ENCODE measurements around the gene LDLRAP1. TPM values are rescaled to one million over a fixed set of nuclear protein-coding genes. Genes with fewer than 3 reads are reported as not detected.

Gene LDLRAP1
- total RNA-seq, 8 experiments from 2014 or later: 0.38 to 35.0 (median 4.5) TPM

DNA sequence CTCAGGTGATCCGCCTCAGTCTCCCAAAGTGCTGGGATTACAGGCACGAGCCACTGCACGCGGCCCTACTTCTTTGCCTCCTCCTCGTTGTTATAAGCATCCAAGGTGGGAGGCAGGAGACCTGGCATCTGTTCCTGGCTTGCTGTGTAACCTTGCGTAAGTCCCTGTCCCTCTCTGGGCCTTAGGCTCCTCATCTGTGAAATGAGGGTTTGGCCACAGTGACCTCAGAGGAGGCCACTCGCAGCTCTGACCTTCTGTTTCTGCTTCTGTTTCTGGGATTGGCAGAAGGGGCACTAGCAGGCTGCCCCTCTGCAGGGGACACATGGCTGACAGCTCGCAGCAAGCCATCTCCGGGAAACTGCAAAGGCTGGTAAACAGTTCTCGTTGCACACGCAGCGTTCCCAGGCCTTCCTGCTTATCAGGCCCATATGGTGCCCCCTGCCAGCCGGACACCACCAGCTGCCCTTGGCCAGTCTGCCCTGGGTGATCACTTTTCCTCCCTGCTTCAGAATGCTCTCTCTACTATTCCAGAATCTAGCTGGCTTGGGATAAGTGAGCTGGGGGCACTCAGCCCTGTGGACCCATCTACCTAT lies 2.6 kb upstream of the LDLRAP1 start:
- H3K27ac ChIP-seq: no peak overlapping the region
- in situ Hi-C loops (cut with MboI; ENCODE audit: low pct_unique_long_range_greater_than_20kb in 2 of 9, low sequenced_read_pairs in 9 of 9, unreplicated experiment in 9 of 9): no loop called here
- WGBS, 10 experiments: 70 to 100% (median 90%) methylated on average over 1 to 13 of the region's 13 CpGs; no CpG with 5 or more reads in 3 of the 10 experiments
- no peak overlapping the region for H3K4me3 ChIP-seq
- peaks cover 14 to 15% of the 10 kb centered on the region in 2 donors for H3K4me1 ChIP-seq (replicated peaks in 1 of 2)
- ATAC-seq (replicated peaks in 6 of 8): no peak

DNA sequence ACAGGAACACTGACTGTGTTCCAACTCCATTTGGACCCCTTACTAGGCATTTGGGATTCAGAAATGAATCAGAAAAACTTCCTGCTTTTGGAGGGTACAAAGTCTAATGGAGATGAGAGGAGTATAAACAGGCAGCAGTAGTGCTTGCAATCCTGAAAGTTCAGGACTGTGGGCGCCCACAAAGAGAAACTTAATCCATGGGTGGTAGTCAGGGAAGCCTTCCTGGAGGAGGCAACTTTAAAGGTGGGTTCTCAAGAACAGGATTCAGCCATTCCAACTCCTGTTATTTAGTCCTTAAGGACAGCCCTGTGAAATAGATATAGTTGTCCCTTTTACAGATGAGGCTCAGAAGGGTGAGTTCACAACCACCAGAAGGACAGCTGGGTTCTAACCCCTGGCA lies 2.0 kb upstream of the LDLRAP1 start:
- in situ Hi-C loops (cut with MboI; ENCODE audit: low pct_unique_long_range_greater_than_20kb in 2 of 9, low sequenced_read_pairs in 9 of 9, unreplicated experiment in 9 of 9): no loop called here
- Histone ChIP-seq H3K27ac (no peak overlapping the region), H3K4me3 (no peak overlapping the region), H3K4me1 (replicated peaks in 1 of 2) (peaks cover 14 to 15% of the 10 kb centered on the region in 2 donors)
- no peak for ATAC-seq (replicated peaks in 6 of 8)
- WGBS, 10 experiments: 17 to 67% (median 42%) methylated on average over 1 of the region's 1 CpG; no CpG with 5 or more reads in 6 of the 10 experiments

DNA sequence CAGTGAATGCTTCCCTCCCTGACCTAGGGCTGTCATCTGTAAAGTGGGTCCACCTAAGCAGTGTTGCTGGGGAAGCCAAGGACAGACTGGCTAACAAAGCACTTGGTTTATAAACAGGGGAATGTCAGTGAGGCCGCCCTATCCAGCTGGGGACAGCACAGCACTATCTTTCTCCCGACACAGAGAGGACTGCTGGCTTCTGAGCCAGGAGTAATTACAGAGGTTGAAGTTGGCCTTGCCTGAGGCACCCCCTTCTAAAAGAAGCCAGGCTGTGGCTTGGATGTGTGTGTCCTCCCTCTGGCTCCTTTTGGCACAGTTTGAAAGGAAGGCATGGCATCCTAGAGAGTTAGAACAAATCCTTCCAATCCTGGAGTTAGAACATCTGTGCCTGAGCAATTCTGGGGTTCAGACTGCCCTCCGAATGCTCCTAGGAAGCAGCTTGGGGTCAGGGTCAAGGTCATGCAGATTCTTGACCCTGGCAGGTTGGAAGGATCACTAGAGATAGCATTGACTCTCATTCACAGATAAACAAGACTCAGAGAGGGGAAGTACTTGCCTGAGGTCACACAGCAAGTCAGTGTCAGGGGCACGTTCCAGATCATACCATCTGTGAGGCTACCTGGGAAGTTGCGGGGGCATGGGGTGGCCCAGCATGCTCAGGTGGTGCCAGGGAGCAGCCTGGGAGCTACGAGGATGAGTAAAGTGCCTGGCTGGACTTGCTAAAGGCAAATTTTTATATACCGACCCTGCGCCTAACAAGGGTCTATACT lies 1.3 kb upstream of the LDLRAP1 start:
- in situ Hi-C loops (cut with MboI; ENCODE audit: low pct_unique_long_range_greater_than_20kb in 2 of 9, low sequenced_read_pairs in 9 of 9, unreplicated experiment in 9 of 9): no loop called here

DNA sequence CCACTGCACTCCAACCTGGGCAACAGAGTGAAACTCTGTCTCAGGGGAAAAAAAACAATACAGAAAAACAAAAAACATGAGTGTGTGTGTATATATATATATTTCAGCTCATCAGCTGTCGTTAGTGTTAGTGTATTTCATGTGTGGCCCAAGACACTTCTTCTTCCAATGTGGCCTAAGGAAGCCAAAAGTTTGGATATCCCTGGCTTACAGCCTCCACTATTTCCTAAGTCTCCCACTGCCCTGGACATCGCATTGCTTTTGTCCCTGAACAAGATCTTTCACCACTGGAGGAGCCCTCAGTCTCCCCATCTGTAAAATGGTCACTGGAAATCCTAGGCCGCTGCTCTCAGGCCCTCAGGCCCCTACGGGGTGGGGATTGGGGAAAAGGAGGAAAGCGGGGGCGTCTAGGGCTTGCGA lies 391 bp upstream of the LDLRAP1 start:
- Histone ChIP-seq H3K4me3 (peak overlapping the region; percentile 35 to 55 (median 43)), H3K4me1 (replicated peaks in 1 of 2) (peaks cover 4 to 5% of the 10 kb centered on the region in 2 donors), H3K27ac (no peak overlapping the region)
- in situ Hi-C loops (cut with MboI; ENCODE audit: low pct_unique_long_range_greater_than_20kb in 2 of 9, low sequenced_read_pairs in 9 of 9, unreplicated experiment in 9 of 9): no loop called here
- 24 to 88% (median 45%) methylated on average over 1 to 3 of the region's 7 CpGs; no CpG with 5 or more reads in 4 of the 10 experiments for WGBS, 10 experiments
- no peak for ATAC-seq (replicated peaks in 6 of 8)

More for the DNA sequence above, 1.3 kb upstream of the LDLRAP1 start:
- WGBS, 10 experiments: 57 to 100% (median 82%) methylated on average over 1 to 8 of the region's 8 CpGs; no CpG with 5 or more reads in 2 of the 10 experiments
- Histone ChIP-seq H3K4me1 (replicated peaks in 1 of 2) (peaks cover 12% of the 10 kb centered on the region in 2 donors), H3K4me3 (no peak overlapping the region), H3K27ac (no peak overlapping the region)
- no peak for ATAC-seq (replicated peaks in 6 of 8)

DNA sequence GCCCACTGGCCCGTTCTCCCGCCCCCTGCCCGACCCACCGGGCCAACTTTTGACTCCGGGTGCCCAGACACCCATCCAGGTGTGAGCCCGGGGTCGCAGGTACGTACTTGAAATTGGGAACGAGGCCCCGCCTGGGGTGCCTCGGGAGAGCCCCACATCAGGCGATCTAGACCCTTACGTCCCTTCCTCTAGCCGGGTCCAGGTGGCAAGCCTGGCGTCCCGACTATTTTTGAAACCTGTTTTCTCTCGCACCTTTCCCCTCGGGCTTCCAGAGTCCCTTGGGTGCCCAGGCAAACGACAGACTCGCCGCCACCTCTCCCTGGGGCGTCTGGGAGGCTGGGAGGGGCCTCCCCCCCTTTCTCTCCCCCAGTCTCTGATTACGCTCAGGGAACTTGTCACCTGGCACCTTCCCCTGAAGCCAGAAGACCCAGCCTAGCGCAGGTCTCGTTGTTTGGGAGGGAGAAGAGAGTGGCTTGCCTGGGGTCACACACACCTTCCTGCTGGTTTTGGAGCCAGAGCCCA lies 898 bp downstream of the LDLRAP1 start:
- H3K27ac ChIP-seq: no peak overlapping the region
- no peak for ATAC-seq (replicated peaks in 6 of 8)
- 0 to 51% (median 20%) methylated on average over 1 to 12 of the region's 25 CpGs; no CpG with 5 or more reads in 5 of the 10 experiments for WGBS, 10 experiments

DNA sequence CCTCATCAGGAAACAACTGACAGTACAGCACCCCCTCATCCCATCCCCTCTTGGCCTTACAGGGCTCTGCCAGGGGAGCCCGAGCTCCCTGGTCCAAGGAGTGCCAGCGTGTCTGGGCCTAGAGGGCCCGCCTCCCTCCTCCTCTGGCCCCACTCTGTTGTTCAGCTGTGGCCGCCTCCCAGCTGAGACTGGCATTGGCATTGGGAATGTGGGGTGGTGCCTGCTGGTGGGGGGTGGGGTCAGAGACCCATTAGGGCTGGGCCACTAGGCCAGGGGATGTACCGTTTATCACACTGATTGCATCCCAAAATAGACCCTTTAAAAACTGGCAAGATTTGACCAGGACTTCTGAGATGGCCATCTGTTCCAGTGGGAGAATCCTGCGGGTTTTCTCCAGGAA lies 1.4 kb downstream of the LDLRAP1 start:
- 20 to 100% (median 83%) methylated on average over 1 to 3 of the region's 6 CpGs; no CpG with 5 or more reads in 6 of the 10 experiments for WGBS, 10 experiments
- ATAC-seq (replicated peaks in 6 of 8): peak in 1 of 8 experiments; percentile 2
- in situ Hi-C loops (cut with MboI; ENCODE audit: low pct_unique_long_range_greater_than_20kb in 2 of 9, low sequenced_read_pairs in 9 of 9, unreplicated experiment in 9 of 9): no loop called here
- no peak overlapping the region for H3K27ac ChIP-seq
- peaks cover 8 to 14% of the 10 kb centered on the region in 2 donors for H3K4me1 ChIP-seq (replicated peaks in 1 of 2)
- H3K4me3 ChIP-seq: no peak overlapping the region

More for the DNA sequence above, 898 bp downstream of the LDLRAP1 start:
- Histone ChIP-seq H3K4me3 (peak overlapping the region in 4 of 5 donors; percentile 38 to 55 (median 44)), H3K4me1 (replicated peaks in 1 of 2) (peaks cover 4 to 9% of the 10 kb centered on the region in 2 donors)
- in situ Hi-C loops (cut with MboI; ENCODE audit: low pct_unique_long_range_greater_than_20kb in 2 of 9, low sequenced_read_pairs in 9 of 9, unreplicated experiment in 9 of 9): no loop called here

DNA sequence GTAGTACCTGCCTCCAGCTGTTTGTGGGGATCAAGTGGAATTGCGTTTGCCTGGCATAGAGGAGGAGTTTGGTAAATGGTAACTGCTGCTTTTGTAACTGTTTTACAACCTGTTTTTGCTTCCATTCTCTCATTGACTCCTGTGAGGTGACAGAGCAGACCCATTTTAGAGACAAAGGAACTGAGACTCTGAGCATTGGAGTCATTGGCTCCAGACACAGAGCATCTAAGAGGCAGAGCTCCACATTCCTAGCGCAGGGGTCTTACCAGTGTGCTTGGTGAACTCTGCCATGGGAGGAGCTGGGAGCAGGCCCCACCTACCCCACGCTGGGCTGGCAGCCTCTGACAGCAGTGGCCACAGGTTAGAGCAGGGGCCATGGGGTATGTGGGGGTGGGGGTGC lies 2.4 kb downstream of the LDLRAP1 start:
- Histone ChIP-seq H3K4me1 (replicated peaks in 1 of 2) (peaks cover 11 to 14% of the 10 kb centered on the region in 2 donors), H3K27ac (no peak overlapping the region), H3K4me3 (no peak overlapping the region)
- ATAC-seq (replicated peaks in 6 of 8): no peak
- 0 to 100% (median 83%) methylated on average over 1 to 3 of the region's 3 CpGs; no CpG with 5 or more reads in 5 of the 10 experiments for WGBS, 10 experiments
- in situ Hi-C loops (cut with MboI; ENCODE audit: low pct_unique_long_range_greater_than_20kb in 2 of 9, low sequenced_read_pairs in 9 of 9, unreplicated experiment in 9 of 9): no loop called here

DNA sequence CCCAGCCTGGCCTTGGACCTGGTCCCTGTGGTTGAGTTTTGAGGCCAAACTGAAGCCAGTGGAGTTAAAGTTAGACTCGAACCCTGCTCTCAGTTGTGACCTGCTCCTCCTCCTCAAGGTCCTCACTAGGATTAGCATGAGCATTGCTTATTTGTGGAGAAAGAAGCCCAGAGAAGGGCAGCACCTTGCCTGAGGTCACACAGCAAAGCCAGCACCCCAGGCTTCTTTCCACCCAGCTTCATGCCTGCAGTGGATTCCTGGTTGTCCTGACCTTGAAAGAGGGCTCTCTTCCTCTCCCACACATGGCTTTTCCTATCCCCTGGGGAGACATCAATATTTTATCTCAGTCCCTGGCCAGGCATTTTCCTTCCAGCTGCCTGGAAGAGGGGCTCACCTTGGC lies 2.8 kb downstream of the LDLRAP1 start:
- Histone ChIP-seq H3K27ac (no peak overlapping the region), H3K4me1 (replicated peaks in 1 of 2) (peaks cover 11 to 14% of the 10 kb centered on the region in 2 donors), H3K4me3 (no peak overlapping the region)
- ATAC-seq (replicated peaks in 6 of 8): no peak
- 67 to 100% methylated on average over 1 of the region's 1 CpG; no CpG with 5 or more reads in 8 of the 10 experiments for WGBS, 10 experiments
- in situ Hi-C loops (cut with MboI; ENCODE audit: low pct_unique_long_range_greater_than_20kb in 2 of 9, low sequenced_read_pairs in 9 of 9, unreplicated experiment in 9 of 9): no loop called here

DNA sequence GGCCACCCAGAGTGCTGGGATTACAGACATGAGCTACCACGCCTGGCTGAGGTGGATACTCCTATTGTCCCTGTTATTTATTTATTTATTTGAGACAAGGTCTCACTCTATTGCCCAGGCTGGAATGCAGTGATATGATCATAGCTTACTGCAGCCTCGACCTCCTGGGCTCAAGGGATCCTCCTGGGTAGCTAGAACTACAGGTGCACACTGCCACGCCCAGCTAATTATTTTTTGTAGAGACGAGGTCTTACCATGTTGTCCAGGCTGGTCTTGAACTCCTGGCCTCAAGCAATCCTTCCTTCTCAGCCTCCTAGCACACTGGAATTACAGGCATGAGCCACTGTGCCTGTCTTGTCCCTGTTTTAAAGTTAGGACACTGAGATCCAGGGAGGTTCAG lies 5.2 kb downstream of the LDLRAP1 start:
- in situ Hi-C loops (cut with MboI; ENCODE audit: low pct_unique_long_range_greater_than_20kb in 2 of 9, low sequenced_read_pairs in 9 of 9, unreplicated experiment in 9 of 9): no loop called here
- peaks cover 11 to 14% of the 10 kb centered on the region in 2 donors for H3K4me1 ChIP-seq (replicated peaks in 1 of 2)
- no peak overlapping the region for H3K4me3 ChIP-seq
- no peak overlapping the region for H3K27ac ChIP-seq
- no peak for ATAC-seq (replicated peaks in 6 of 8)
- WGBS, 10 experiments: 76 to 93% (median 81%) methylated on average over 1 to 4 of the region's 4 CpGs; no CpG with 5 or more reads in 4 of the 10 experiments

DNA sequence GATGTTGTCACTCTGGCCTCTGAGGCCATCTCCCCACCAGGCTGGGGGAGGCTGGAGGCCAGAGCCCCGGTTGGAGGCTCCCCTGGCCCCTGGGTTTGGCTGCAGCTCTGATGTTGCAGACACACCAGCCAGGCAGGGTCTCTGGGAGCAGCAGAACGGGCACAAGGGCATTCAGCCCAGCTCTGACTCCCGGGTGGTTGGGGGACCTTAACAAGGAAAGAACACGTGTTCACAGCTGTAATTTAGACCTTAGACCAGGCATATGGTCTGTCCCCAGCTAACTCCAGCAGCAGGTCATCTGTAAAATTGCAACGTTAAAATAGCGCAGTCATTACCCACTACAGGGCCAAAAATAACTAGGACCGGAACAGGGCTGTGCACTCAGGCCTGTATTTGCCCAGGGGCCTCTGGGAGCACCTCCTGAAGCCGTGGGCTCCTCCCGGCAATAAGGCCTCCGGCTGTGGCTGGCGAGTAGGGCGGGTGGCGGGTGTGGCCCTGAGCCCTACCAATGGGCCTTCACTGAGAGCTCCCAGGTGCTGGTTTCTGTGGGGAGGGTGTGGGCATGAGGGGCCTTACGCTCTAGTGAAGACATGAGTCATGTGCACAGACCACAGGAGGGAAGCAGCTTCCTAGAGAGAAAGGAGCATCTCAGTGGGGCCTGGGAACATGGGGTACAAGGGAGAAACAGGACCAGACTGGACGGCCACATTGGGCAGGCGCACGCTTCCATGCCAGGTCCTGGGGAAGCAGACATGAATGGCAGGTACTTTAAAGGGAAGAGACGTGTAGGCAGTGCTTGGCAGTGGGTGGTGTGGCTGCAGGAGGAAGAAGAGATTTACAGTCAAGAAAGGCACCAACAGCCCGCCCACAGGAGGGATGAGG lies 6.1 kb downstream of the LDLRAP1 start:
- H3K27ac ChIP-seq: peak overlapping the region in 1 of 2 donors; percentile 21
- H3K4me3 ChIP-seq: no peak overlapping the region
- WGBS, 10 experiments: 13 to 100% (median 79%) methylated on average over 1 to 16 of the region's 19 CpGs; no CpG with 5 or more reads in 2 of the 10 experiments
- in situ Hi-C loops (cut with MboI; ENCODE audit: low pct_unique_long_range_greater_than_20kb in 2 of 9, low sequenced_read_pairs in 9 of 9, unreplicated experiment in 9 of 9): no loop called here
- H3K4me1 ChIP-seq (replicated peaks in 1 of 2): peaks cover 7 to 9% of the 10 kb centered on the region in 2 donors
- peak; percentile 48 to 87 (median 84) for ATAC-seq (replicated peaks in 6 of 8)

DNA sequence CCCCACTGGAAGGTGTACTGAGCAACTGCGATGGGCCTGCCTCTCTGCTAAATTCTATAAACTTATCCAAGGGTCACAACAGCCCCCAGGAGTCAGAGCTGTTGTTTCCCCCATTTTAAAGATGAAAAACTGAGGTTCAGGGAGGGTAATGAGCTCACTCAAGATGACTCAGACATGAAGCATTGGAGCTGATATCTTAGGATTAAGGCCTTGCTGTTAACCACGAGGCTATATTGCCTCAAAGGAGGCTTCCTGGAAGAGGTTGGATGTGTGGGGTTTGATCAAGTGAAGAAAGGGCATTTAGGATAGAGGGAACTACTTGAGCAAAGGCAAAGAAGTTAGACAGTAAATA lies 6.7 kb downstream of the LDLRAP1 start:
- in situ Hi-C loops (cut with MboI; ENCODE audit: low pct_unique_long_range_greater_than_20kb in 2 of 9, low sequenced_read_pairs in 9 of 9, unreplicated experiment in 9 of 9): no loop called here
- peak in 2 of 8 experiments; percentile 35 to 61 for ATAC-seq (replicated peaks in 6 of 8)
- Histone ChIP-seq H3K4me1 (replicated peaks in 1 of 2) (peaks cover 7 to 9% of the 10 kb centered on the region in 2 donors), H3K27ac (no peak overlapping the region), H3K4me3 (no peak overlapping the region)
- 20 to 100% (median 87%) methylated on average over 1 to 2 of the region's 2 CpGs; no CpG with 5 or more reads in 4 of the 10 experiments for WGBS, 10 experiments

DNA sequence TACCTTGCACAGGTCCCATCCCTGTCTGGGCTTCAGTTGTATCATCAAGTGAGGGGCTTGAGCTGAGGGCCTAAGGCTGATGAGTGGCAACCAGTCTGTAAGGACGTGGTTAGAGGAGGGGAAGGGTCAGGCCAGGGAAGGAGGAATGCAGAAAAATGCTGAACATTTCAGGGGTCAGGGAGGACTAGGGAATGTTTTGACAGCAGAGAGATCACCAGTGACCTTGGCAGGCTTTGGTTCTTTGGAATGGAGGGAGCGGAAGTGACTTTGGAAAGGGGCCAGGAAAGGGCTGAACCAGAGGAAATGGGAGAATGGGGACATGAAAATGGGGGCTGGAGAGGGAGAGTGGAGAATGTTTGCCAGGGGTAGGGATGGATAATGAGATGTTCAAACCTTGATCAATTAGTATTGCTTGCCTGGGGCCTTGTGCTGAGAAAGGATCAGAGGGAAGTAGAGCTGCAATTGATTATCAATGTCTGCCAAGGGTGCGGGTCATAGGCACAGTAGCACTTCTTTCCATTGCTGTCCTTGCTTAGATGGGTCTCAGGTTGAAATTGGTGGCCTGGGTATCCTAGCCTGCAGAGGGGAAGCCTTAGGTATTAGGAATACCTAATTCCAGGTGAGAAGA lies 7.4 kb downstream of the LDLRAP1 start:
- ATAC-seq (replicated peaks in 6 of 8): no peak
- H3K4me1 ChIP-seq (replicated peaks in 1 of 2): peaks cover 7 to 9% of the 10 kb centered on the region in 2 donors
- in situ Hi-C loops (cut with MboI; ENCODE audit: low pct_unique_long_range_greater_than_20kb in 2 of 9, low sequenced_read_pairs in 9 of 9, unreplicated experiment in 9 of 9): no loop called here
- WGBS, 10 experiments: 80 to 100% (median 100%) methylated on average over 2 to 3 of the region's 3 CpGs; no CpG with 5 or more reads in 1 of the 10 experiments
- H3K27ac ChIP-seq: no peak overlapping the region
- H3K4me3 ChIP-seq: no peak overlapping the region

All from motor neuron (in vitro differentiated cells).